HepG2 (cell line): ENCODE data around the gene TNFAIP3. TPM values are rescaled to one million over a fixed set of nuclear protein-coding genes. Genes with fewer than 3 reads are reported as not detected.

ENCODE experiments used
- ATAC-seq: fragments of 200-7000 bp; cut with Tn5 transposase; 3 replicates; pipeline ENCODE4 v1.9.1; 2020; ENCODE audit warnings: mild to moderate bottlenecking, moderate library complexity
- BruUV-seq: library from RNA; stranded (reverse); fragments of 400-500 nt; replicated peaks from 2 replicates; lab custom pipeline; 2021; lab: Mats Ljungman, UMichigan
- CTCF ChIA-PET: fragments of 300-600 bp; formaldehyde crosslinking; extraction: SDS; loops from one replicate; lab custom pipeline; 2021; ENCODE audit warnings: low total read pairs, inconsistent platforms, low intra/inter-chr PET ratio; lab: Yijun Ruan, JAX
- POLR2A ChIA-PET: fragments of 350-600 bp; sonication (Branson Sonifier 250); formaldehyde crosslinking; loops from one replicate; lab custom pipeline; 2020; ENCODE audit warnings: antibody characterized with exemption, inconsistent platforms; lab: Yijun Ruan, JAX
- DNase-seq: peaks from one replicate; pipeline ENCODE4 v3.0.0-alpha.2; 2015; ENCODE audit warnings: low spot score
- FAIRE-seq: peaks from 3 replicates; lab custom pipeline; 2011; peaks lifted over from hg19 to GRCh38; lab: Jason Lieb, UNC
- H2AFZ ChIP-seq: one replicate; pipeline ENCODE4 v1.6.1; 2011; ENCODE audit warnings: low read length, inconsistent platforms
- H3K27ac ChIP-seq: fragments of 300-600 bp; 3 replicates; pipeline ENCODE4 v1.8.0; 2011; ENCODE audit warnings: mixed run types, mild to moderate bottlenecking, mixed read lengths, low read length, inconsistent platforms; ENCODE audit not compliant: insufficient read depth; ENCODE audit errors: extremely low read length
- H3K27me3 ChIP-seq, 2 experiments: fragments of 200-600 bp in 1 of 2; 2 replicates in 1 of 2; 3 replicates in 1 of 2; pipeline versions ENCODE4 v1.6.0 to v1.8.0; 2011; ENCODE audit warnings: low read length in 2 of 2, mild to moderate bottlenecking in 2 of 2, moderate library complexity in 2 of 2, inconsistent platforms in 1 of 2; ENCODE audit not compliant: insufficient read depth in 2 of 2, control insufficient read depth in 1 of 2
- H3K36me3 ChIP-seq, 2 experiments: fragments of 200-600 bp in 1 of 2; replicated peaks in 1 of 2; 2 replicates in 1 of 2; 3 replicates in 1 of 2; pipeline versions ENCODE4 v1.5.1 to v1.8.0; 2011; ENCODE audit warnings: low read length in 2 of 2, inconsistent platforms in 1 of 2; ENCODE audit not compliant: insufficient read depth in 2 of 2, control insufficient read depth in 1 of 2
- H3K4me1 ChIP-seq: 2 replicates; pipeline ENCODE4 v1.5.1; 2012; ENCODE audit warnings: low read length, inconsistent platforms; ENCODE audit not compliant: insufficient read depth
- H3K4me2 ChIP-seq: 2 replicates; pipeline ENCODE4 v1.6.0; 2011; ENCODE audit warnings: low read depth, low read length, inconsistent platforms
- H3K4me3 ChIP-seq, 3 experiments: fragments of 200-600 bp in 1 of 3; sonication (generic), shearing (Covaris generic) in 1 of 3; replicated peaks in 1 of 3; 2 replicates each; pipeline ENCODE4 v1.5.1; 2011 to 2016; ENCODE audit warnings: low read length in 3 of 3, inconsistent platforms in 2 of 3, low read depth in 2 of 3, mild to moderate bottlenecking in 2 of 3, control low read depth in 1 of 3, mixed read lengths in 1 of 3; ENCODE audit not compliant: insufficient read depth in 1 of 3
- H3K79me2 ChIP-seq: one replicate; pipeline ENCODE4 v1.6.1; 2011; ENCODE audit warnings: low read length, inconsistent platforms; ENCODE audit not compliant: insufficient read depth
- H3K9ac ChIP-seq: 2 replicates; pipeline ENCODE4 v1.6.0; 2011; ENCODE audit warnings: mild to moderate bottlenecking, low read depth, low read length, inconsistent platforms; ENCODE audit not compliant: insufficient read depth
- H3K9me3 ChIP-seq: 2 replicates; pipeline ENCODE4 v1.5.1; 2012; ENCODE audit warnings: mild to moderate bottlenecking, low read length
- H4K20me1 ChIP-seq: 2 replicates; pipeline ENCODE4 v1.6.0; 2011; ENCODE audit warnings: inconsistent platforms, mild to moderate bottlenecking, low read length, moderate library complexity; ENCODE audit not compliant: insufficient read depth
- ARID2 ChIP-seq: sonication (generic); formaldehyde crosslinking; IDR thresholded peaks from 2 replicates; pipeline ENCODE4 v1.8.1; 2022; ENCODE audit warnings: mild to moderate bottlenecking, missing genetic modification reagents, borderline replicate concordance
- FLYWCH1 ChIP-seq: sonication (generic); formaldehyde crosslinking; IDR thresholded peaks from 2 replicates; pipeline ENCODE4 v1.8.1; 2023; ENCODE audit warnings: mild to moderate bottlenecking, missing genetic modification reagents
- FOXA1 ChIP-seq, 2 experiments: fragments of 450-650 bp in 1 of 2; sonication (generic) in 1 of 2; formaldehyde crosslinking in 1 of 2; IDR thresholded peaks; 2 replicates each; pipeline versions ENCODE4 v1.4.0 to v1.6.1; 2016 to 2020; ENCODE audit warnings: missing genetic modification reagents in 1 of 2
- NCOA5 ChIP-seq: sonication (generic); formaldehyde crosslinking; IDR thresholded peaks from 2 replicates; pipeline ENCODE4 v1.4.0; 2020; ENCODE audit warnings: missing genetic modification reagents
- TFE3 ChIP-seq: IDR thresholded peaks from 2 replicates; pipeline ENCODE4 v1.6.1; 2016
- TOE1 ChIP-seq: sonication (generic); formaldehyde crosslinking; IDR thresholded peaks from 2 replicates; pipeline ENCODE4 v1.4.0; 2020; ENCODE audit warnings: mild to moderate bottlenecking, missing genetic modification reagents
- ZMYM2 ChIP-seq: sonication (generic); formaldehyde crosslinking; IDR thresholded peaks from 2 replicates; pipeline ENCODE4 v1.8.0; 2022; ENCODE audit warnings: mild to moderate bottlenecking, missing genetic modification reagents
- ZNF281 ChIP-seq: sonication (generic); formaldehyde crosslinking; IDR thresholded peaks from 2 replicates; pipeline ENCODE4 v1.4.0; 2020; ENCODE audit warnings: missing genetic modification reagents, borderline replicate concordance
- ZNF292 ChIP-seq: sonication (generic); formaldehyde crosslinking; IDR thresholded peaks from 2 replicates; pipeline ENCODE4 v1.8.1; 2022; ENCODE audit warnings: mild to moderate bottlenecking, low read depth, missing genetic modification reagents, borderline replicate concordance
- ZNF639 ChIP-seq: conservative IDR thresholded peaks from 2 replicates; pipeline ENCODE4 v1.6.1; 2018; ENCODE audit warnings: missing genetic modification reagents
- ZNF761 ChIP-seq: sonication (generic); formaldehyde crosslinking; conservative IDR thresholded peaks from 2 replicates; pipeline ENCODE4 v1.4.0; 2020; ENCODE audit warnings: mild to moderate bottlenecking, missing genetic modification reagents
- ZSCAN29 ChIP-seq: sonication (generic); formaldehyde crosslinking; conservative IDR thresholded peaks from 2 replicates; pipeline ENCODE4 v1.4.0; 2020; ENCODE audit warnings: mild to moderate bottlenecking, missing genetic modification reagents
- WGBS: methylation state at CpG from one replicate; pipeline ENCODE4 v1.1.6; 2017; ENCODE audit warnings: low lambda C conversion rate; 5-methylcytosine and 5-hydroxymethylcytosine counted together
- in situ Hi-C: cut with HindIII; loops from 2 replicates; pipeline ENCODE4 v1.10.0; 2017; ENCODE audit warnings: low pct_unique_long_range_greater_than_20kb; ENCODE audit not compliant: extremely low pct_ligation_motif_present
- intact Hi-C: fragments of 100-400 bp; cut with micrococcal nuclease; formaldehyde crosslinking; loops from one replicate; pipeline ENCODE4 v1.10.0; 2022; ENCODE audit not compliant: unreplicated experiment
- polyA plus RNA-seq, 8 experiments: library from polyadenylated mRNA; depleted of rRNA in 3 of 8; stranded (reverse) in 7 of 8; unstranded in 1 of 8; fragments of >200 nt; fragmentation: Illumina TruSeq in 4 of 8; extraction: Trizol in 4 of 8; gene quantifications; 2 replicates each; pipeline versions ENCODE4 v1.2.1 to v1.2.3, GENCODE V29; 2011 to 2016; ENCODE audit warnings: low read depth in 4 of 8, missing spikeins in 1 of 8, mixed read lengths in 1 of 8; ENCODE audit not compliant: insufficient read depth in 1 of 8
- total RNA-seq, 5 experiments: library from RNA; depleted of rRNA; stranded (reverse); fragments of >200 nt; fragmentation: Illumina TruSeq; extraction: Trizol; gene quantifications; 2 replicates each; pipeline ENCODE4 v1.2.3, GENCODE V29; 2016; ENCODE audit warnings: low read depth in 1 of 5
- TF ChIP-seq, protein P1 (sequence below): sonication (generic); formaldehyde crosslinking; IDR thresholded peaks from 2 replicates; pipeline ENCODE4 v1.5.1; 2020; ENCODE audit warnings: missing genetic modification reagents, mild to moderate bottlenecking, borderline replicate concordance
- TF ChIP-seq, protein P2 (sequence below): sonication (generic); formaldehyde crosslinking; IDR thresholded peaks from 2 replicates; pipeline ENCODE4 v1.8.0; 2022; ENCODE audit warnings: mild to moderate bottlenecking, missing genetic modification reagents, moderate library complexity

TNFAIP3 gene
- total and polyA plus RNA-seq, 2 of the 13 experiments (the other 11 are each of a cell fraction or from before 2014, with no cell fraction given): 28.2 to 47.1 TPM

- peak; percentile 61; the same call in 1 of the 2 replicates for TF ChIP-seq ZNF281
- TF ChIP-seq, protein P1, sequence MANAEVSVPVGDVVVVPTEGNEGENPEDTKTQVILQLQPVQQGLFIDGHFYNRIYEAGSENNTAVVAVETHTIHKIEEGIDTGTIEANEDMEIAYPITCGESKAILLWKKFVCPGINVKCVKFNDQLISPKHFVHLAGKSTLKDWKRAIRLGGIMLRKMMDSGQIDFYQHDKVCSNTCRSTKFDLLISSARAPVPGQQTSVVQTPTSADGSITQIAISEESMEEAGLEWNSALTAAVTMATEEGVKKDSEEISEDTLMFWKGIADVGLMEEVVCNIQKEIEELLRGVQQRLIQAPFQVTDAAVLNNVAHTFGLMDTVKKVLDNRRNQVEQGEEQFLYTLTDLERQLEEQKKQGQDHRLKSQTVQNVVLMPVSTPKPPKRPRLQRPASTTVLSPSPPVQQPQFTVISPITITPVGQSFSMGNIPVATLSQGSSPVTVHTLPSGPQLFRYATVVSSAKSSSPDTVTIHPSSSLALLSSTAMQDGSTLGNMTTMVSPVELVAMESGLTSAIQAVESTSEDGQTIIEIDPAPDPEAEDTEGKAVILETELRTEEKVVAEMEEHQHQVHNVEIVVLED (CRISPR knock-in tag): no peak
- TF ChIP-seq FOXA1 (IDR thresholded peaks at IDR 0.05): no peak
- TF ChIP-seq FOXA1 (CRISPR knock-in tag; IDR thresholded peaks at IDR 0.05): peak; percentile 49
- no peak for TF ChIP-seq ZNF292 (CRISPR knock-in tag)
- TF ChIP-seq ZSCAN29: no peak
- TF ChIP-seq FLYWCH1 (CRISPR knock-in tag): no peak
Measured at GRCh38 chr6:137926207-137926731, 59.2 kb downstream of the TNFAIP3 start (continued).

DNA sequence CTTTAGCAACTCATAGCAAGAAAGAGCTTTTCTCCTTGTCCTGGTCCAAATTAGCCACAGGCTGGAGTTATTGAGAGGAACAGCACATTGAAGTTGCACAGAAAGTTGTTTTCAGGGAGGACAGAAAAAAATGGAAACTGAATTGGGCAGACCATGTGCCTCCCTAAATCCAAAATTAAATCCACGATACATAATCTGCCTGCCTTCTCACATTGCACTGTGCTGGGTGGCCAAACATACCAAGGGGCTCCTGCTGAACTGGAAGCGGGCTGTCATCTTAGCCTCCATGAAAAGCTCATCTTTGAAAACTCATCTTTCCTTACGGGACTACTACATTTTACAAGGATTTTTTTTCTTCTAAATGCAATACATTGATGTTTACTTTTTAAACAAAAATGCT is 59.9 kb downstream of the TNFAIP3 start:
- no peaks in the 10 kb centered on the region for H3K79me2 ChIP-seq
- BruUV-seq: no TSS peak
- H3K4me1 ChIP-seq: peaks cover 7% of the 10 kb centered on the region
- DNase-seq: no peak
- no peak overlapping the region for H3K9ac ChIP-seq
- H3K27ac ChIP-seq: no peak overlapping the region
- H4K20me1 ChIP-seq: no peaks in the 10 kb centered on the region
- H3K36me3 ChIP-seq: no peaks in the 10 kb centered on the region
- no peak overlapping the region for H3K4me3 ChIP-seq
- WGBS: 73% methylated on average over 3 of the region's 3 CpGs
- ChIA-PET POLR2A (no interaction called here), CTCF (no interaction called here)
- H3K9me3 ChIP-seq: no peaks in the 10 kb centered on the region
- ATAC-seq: no peak
- H3K27me3 ChIP-seq: peaks cover 0 to 29% of the 10 kb centered on the region in 2 experiments; a peak in 3 of 5 replicates
- H2AFZ ChIP-seq: no peak overlapping the region
- intact Hi-C loops: loop anchor here (5.0 kb wide), 1 partner anchor 35 kb away; no protein-coding TSS in a partner anchor
- no peak overlapping the region for H3K4me2 ChIP-seq
- FAIRE-seq: no peak
- in situ Hi-C loops: no loop called here
- TF ChIP-seq, protein P2, sequence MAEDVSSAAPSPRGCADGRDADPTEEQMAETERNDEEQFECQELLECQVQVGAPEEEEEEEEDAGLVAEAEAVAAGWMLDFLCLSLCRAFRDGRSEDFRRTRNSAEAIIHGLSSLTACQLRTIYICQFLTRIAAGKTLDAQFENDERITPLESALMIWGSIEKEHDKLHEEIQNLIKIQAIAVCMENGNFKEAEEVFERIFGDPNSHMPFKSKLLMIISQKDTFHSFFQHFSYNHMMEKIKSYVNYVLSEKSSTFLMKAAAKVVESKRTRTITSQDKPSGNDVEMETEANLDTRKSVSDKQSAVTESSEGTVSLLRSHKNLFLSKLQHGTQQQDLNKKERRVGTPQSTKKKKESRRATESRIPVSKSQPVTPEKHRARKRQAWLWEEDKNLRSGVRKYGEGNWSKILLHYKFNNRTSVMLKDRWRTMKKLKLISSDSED (CRISPR knock-in tag): no peak
- TF ChIP-seq ZMYM2 (CRISPR knock-in tag) (no peak), ARID2 (no peak), TFE3 (CRISPR knock-in tag) (no peak), ZNF761 (no peak), ZNF639 (CRISPR knock-in tag) (no peak), NCOA5 (CRISPR knock-in tag) (no peak), TOE1 (CRISPR knock-in tag) (no peak)
